RWPE2 (cell line): Measurements from ENCODE around the gene PDE9A.

Experiments
- ATAC-seq: fragments of 200-7000 bp; cut with Tn5 transposase; 3 replicates; pipeline ENCODE4 v1.9.1; 2021; ENCODE audit warnings: low read depth
- DNase-seq: peaks from one replicate; pipeline ENCODE4 v3.0.0-alpha.2; 2020; ENCODE audit warnings: low spot score
- H3K27ac ChIP-seq: fragments of 450-650 bp; 2 replicates; pipeline ENCODE4 v1.5.1; 2017; ENCODE audit warnings: mild to moderate bottlenecking; ENCODE audit not compliant: poor library complexity, severe bottlenecking
- H3K27me3 ChIP-seq: fragments of 250-450 bp; sonication (Bioruptor Pico); 2 replicates; pipeline ENCODE4 v1.5.1; 2021; ENCODE audit warnings: mild to moderate bottlenecking, moderate library complexity; ENCODE audit not compliant: insufficient read depth, poor library complexity, severe bottlenecking
- H3K36me3 ChIP-seq: fragments of 250-450 bp; sonication (Bioruptor Pico); 2 replicates; pipeline ENCODE4 v1.5.1; 2020; ENCODE audit warnings: low read depth, mild to moderate bottlenecking, moderate library complexity
- H3K4me1 ChIP-seq: fragments of 250-450 bp; sonication (Bioruptor Pico); 2 replicates; pipeline ENCODE4 v1.5.1; 2021; ENCODE audit warnings: mild to moderate bottlenecking, moderate library complexity; ENCODE audit not compliant: insufficient read depth, poor library complexity, severe bottlenecking
- H3K4me3 ChIP-seq: fragments of 250-450 bp; sonication (Bioruptor Pico); 2 replicates; pipeline ENCODE4 v1.5.1; 2021; ENCODE audit warnings: mild to moderate bottlenecking, moderate library complexity; ENCODE audit not compliant: severe bottlenecking
- H3K9me3 ChIP-seq: fragments of 250-450 bp; sonication (Bioruptor Pico); 2 replicates; pipeline ENCODE4 v1.5.1; 2021; ENCODE audit warnings: mild to moderate bottlenecking, moderate library complexity; ENCODE audit not compliant: severe bottlenecking
- TF ChIP-seq, protein P1 (sequence below): fragments of 450-650 bp; IDR thresholded peaks from one replicate; pipeline ENCODE4 v1.5.1; 2017; ENCODE audit warnings: mild to moderate bottlenecking, moderate library complexity; ENCODE audit not compliant: poor library complexity, severe bottlenecking

The PDE9A gene

GRCh38 chr21:42775123-42775522 is 121.7 kb downstream of the PDE9A start:
- Histone ChIP-seq H3K9me3 (no peaks in the 10 kb centered on the region), H3K4me3 (no peak overlapping the region), H3K27ac (no peak overlapping the region), H3K4me1 (no peaks in the 10 kb centered on the region), H3K27me3 (peaks cover 10% of the 10 kb centered on the region), H3K36me3 (no peaks in the 10 kb centered on the region)
- TF ChIP-seq, protein P1, sequence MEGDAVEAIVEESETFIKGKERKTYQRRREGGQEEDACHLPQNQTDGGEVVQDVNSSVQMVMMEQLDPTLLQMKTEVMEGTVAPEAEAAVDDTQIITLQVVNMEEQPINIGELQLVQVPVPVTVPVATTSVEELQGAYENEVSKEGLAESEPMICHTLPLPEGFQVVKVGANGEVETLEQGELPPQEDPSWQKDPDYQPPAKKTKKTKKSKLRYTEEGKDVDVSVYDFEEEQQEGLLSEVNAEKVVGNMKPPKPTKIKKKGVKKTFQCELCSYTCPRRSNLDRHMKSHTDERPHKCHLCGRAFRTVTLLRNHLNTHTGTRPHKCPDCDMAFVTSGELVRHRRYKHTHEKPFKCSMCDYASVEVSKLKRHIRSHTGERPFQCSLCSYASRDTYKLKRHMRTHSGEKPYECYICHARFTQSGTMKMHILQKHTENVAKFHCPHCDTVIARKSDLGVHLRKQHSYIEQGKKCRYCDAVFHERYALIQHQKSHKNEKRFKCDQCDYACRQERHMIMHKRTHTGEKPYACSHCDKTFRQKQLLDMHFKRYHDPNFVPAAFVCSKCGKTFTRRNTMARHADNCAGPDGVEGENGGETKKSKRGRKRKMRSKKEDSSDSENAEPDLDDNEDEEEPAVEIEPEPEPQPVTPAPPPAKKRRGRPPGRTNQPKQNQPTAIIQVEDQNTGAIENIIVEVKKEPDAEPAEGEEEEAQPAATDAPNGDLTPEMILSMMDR = no peak
- DNase-seq (no peak), ATAC-seq (no peak)

DNA sequence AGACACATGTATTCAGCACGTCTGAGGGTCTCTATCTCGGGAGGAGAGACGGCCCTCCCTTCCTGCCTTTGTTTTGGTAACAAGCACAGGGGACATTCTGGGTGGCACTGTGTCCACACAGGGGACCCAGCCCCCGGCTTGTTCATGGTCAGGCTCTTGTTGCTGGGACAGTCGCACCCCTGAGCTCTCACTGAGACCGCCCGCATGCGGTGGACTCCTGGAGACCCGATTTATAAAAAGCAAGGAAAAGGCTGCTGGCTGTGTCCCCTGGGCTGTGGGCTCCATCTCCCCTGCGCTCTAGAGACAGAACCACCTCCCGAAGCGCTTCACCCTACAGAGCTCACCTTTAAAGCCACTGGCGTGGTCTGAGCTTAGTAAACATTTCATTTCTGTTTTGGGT is 122.5 kb downstream of the PDE9A start:
- H3K27me3 ChIP-seq = peaks cover 18% of the 10 kb centered on the region
- no peak overlapping the region for H3K4me3 ChIP-seq
- H3K4me1 ChIP-seq = no peaks in the 10 kb centered on the region
- TF ChIP-seq, protein P1 = no peak
- ATAC-seq (no peak), DNase-seq (no peak)
- no peaks in the 10 kb centered on the region for H3K36me3 ChIP-seq
- no peaks in the 10 kb centered on the region for H3K9me3 ChIP-seq
- no peak overlapping the region for H3K27ac ChIP-seq

GRCh38 chr21:42777064-42777756 is 123.8 kb downstream of the PDE9A start:
- Histone ChIP-seq H3K27me3 (peaks cover 24% of the 10 kb centered on the region), H3K4me1 (no peaks in the 10 kb centered on the region), H3K27ac (no peak overlapping the region), H3K4me3 (no peak overlapping the region), H3K9me3 (no peaks in the 10 kb centered on the region), H3K36me3 (no peaks in the 10 kb centered on the region)
- TF ChIP-seq, protein P1 = no peak
- no peak for ATAC-seq
- no peak for DNase-seq

DNA sequence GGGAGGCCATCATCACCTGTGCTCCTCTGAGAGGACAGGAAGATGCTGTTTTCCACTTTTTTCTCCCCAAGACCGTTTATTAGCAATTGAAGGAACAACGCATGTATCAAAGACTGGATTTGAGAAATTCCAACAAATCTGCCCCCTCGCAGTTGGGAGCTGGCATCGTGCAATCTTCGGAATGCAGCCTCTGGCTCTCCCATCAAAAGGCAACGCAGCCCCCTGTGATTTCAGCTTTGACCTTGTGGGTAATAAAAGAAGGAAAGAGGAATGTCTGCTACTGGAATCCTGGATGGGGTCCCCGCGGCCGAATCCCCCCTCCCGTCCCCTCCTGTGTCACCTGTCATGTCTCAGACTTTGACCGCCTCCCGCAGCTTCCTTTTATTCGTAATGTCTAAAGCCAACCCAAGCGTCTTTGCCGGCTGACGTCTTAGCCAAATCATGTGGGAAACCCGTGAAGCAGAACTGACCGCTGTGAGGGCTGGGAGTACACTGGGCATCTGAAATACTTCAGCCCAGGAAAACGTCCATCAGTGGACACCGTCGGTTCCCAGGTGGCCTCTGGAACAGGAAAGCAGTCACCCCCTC is 124.4 kb downstream of the PDE9A start:
- TF ChIP-seq, protein P1 = no peak
- no peak overlapping the region for H3K4me3 ChIP-seq
- H3K9me3 ChIP-seq = no peaks in the 10 kb centered on the region
- no peak for DNase-seq
- no peaks in the 10 kb centered on the region for H3K36me3 ChIP-seq
- peaks cover 24% of the 10 kb centered on the region for H3K27me3 ChIP-seq
- no peak for ATAC-seq
- H3K4me1 ChIP-seq = no peaks in the 10 kb centered on the region
- no peak overlapping the region for H3K27ac ChIP-seq

DNA sequence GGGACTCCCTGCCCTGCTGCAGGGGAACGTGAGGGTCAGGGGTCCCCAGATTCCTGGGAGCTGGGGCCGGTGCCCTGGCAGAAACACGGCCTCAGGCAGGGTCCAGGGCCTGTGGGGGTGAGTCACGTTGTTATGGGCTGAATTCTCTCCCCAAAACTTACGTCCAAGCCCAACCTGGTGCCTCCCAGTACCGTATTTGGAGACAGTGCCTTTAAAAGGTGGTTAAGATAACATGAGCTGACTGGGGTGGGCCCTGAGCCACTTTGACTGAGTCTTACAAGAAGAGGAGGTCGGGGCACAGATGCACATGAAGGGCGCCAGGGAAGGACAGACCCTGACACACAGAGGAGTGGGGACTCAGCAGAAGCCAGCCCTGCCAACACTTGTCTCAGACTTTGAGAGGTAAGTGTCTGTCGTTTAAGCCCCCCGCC is 126.0 kb downstream of the PDE9A start:
- no peaks in the 10 kb centered on the region for H3K9me3 ChIP-seq
- DNase-seq (no peak), ATAC-seq (no peak)
- H3K27ac ChIP-seq = no peak overlapping the region
- TF ChIP-seq, protein P1 = no peak
- H3K27me3 ChIP-seq = peaks cover 24% of the 10 kb centered on the region
- no peaks in the 10 kb centered on the region for H3K4me1 ChIP-seq
- H3K4me3 ChIP-seq = no peak overlapping the region
- no peaks in the 10 kb centered on the region for H3K36me3 ChIP-seq
